Measurements from ENCODE around the gene CLEC18A.
"Not testable (repeated sequence)": the region's sequence is repeated elsewhere in the genome, so short reads cannot be mapped to it uniquely, and the experiment has no call there.

Gene CLEC18A

GRCh38 chr16:69931631-69932030, 19.5 kb upstream of the CLEC18A start:
- DNase-seq = no peak

- DNase-seq = no peak
Measured at GRCh38 chr16:69932228-69932627, 18.9 kb upstream of the CLEC18A start.

- no peak for DNase-seq
Measured at GRCh38 chr16:69932691-69933392, 18.3 kb upstream of the CLEC18A start.

GRCh38 chr16:69934044-69934443, 17.1 kb upstream of the CLEC18A start:
- DNase-seq = no peak

- no peak for DNase-seq
Measured at GRCh38 chr16:69934751-69935150, 16.4 kb upstream of the CLEC18A start.

- DNase-seq = no peak
Measured at GRCh38 chr16:69935278-69935711, 15.8 kb upstream of the CLEC18A start.

GRCh38 chr16:69935740-69936139, 15.4 kb upstream of the CLEC18A start:
- DNase-seq = no peak

- no peak for DNase-seq
Measured at GRCh38 chr16:69936252-69936651, 14.9 kb upstream of the CLEC18A start.

- DNase-seq = no peak
Measured at GRCh38 chr16:69936751-69937211, 14.4 kb upstream of the CLEC18A start.

- DNase-seq = no peak
Measured at GRCh38 chr16:69937465-69937951, 13.6 kb upstream of the CLEC18A start.

- DNase-seq = no peak
Measured at GRCh38 chr16:69938981-69939820, 11.9 kb upstream of the CLEC18A start.

GRCh38 chr16:69939821-69940585, 11.1 kb upstream of the CLEC18A start:
- no peak for DNase-seq

- no peak for DNase-seq
Measured at GRCh38 chr16:69940676-69941075, 10.5 kb upstream of the CLEC18A start.

GRCh38 chr16:69941251-69942098, 9.7 kb upstream of the CLEC18A start:
- no peak for DNase-seq

- DNase-seq = no peak
Measured at GRCh38 chr16:69942099-69942491, 9.0 kb upstream of the CLEC18A start.

- DNase-seq = no peak
Measured at GRCh38 chr16:69942627-69943170, 8.4 kb upstream of the CLEC18A start.

GRCh38 chr16:69943241-69944036, 7.7 kb upstream of the CLEC18A start:
- not testable (repeated sequence) for DNase-seq

GRCh38 chr16:69950411-69950810, 723 bp upstream of the CLEC18A start:
- not testable (repeated sequence) for DNase-seq

- DNase-seq = not testable (repeated sequence)
Measured at GRCh38 chr16:69951672-69952031, 518 bp downstream of the CLEC18A start.

- not testable (repeated sequence) for DNase-seq
Measured at GRCh38 chr16:69952116-69952515, 982 bp downstream of the CLEC18A start.
